Endothelial cell of umbilical vein (primary cell): ENCODE data around the gene SLC12A3. TPM values are rescaled to one million over a fixed set of nuclear protein-coding genes. Genes with fewer than 3 reads are reported as not detected.

Experiments
- BruUV-seq: library from RNA; stranded (reverse); fragments of 400-500 nt; replicated peaks from 2 replicates; lab custom pipeline; 2021; lab: Mats Ljungman, UMichigan
- CTCF ChIA-PET: fragments of 300-600, 350-600 bp; sonication (Branson Sonifier 250); formaldehyde crosslinking; loops from one replicate; lab custom pipeline; 2021; ENCODE audit warnings: antibody characterized with exemption, inconsistent platforms; lab: Charles Lee
- POLR2A ChIA-PET: fragments of 300-600, 350-600 bp; sonication (Branson Sonifier 250); formaldehyde crosslinking; loops from one replicate; lab custom pipeline; 2021; ENCODE audit warnings: antibody characterized with exemption, inconsistent platforms; lab: Charles Lee
- DNase-seq: peaks from one replicate; pipeline ENCODE4 v3.0.0-alpha.2; 2011; ENCODE audit warnings: low read depth, low spot score
- FAIRE-seq: peaks from 2 replicates; lab custom pipeline; 2011; peaks lifted over from hg19 to GRCh38; lab: Jason Lieb, UNC
- H2AFZ ChIP-seq: 2 replicates; pipeline ENCODE4 v1.6.0; 2012; ENCODE audit warnings: low read depth, low read length, control low read depth, inconsistent platforms
- H3K27ac ChIP-seq: 2 replicates; pipeline ENCODE4 v1.5.1; 2011; ENCODE audit warnings: low read depth, mild to moderate bottlenecking, control low read depth, low read length, moderate library complexity; ENCODE audit not compliant: insufficient read depth
- H3K27me3 ChIP-seq, 2 experiments: 2 replicates each; pipeline versions ENCODE4 v1.6.0 to v1.6.1; 2011; ENCODE audit warnings: low read length in 2 of 2, mixed read lengths in 1 of 2; ENCODE audit not compliant: control insufficient read depth in 2 of 2, insufficient read depth in 2 of 2
- H3K36me3 ChIP-seq, 2 experiments: 2 replicates in 1 of 2; 3 replicates in 1 of 2; pipeline ENCODE4 v1.5.1; 2011; ENCODE audit warnings: low read length in 2 of 2, mild to moderate bottlenecking in 1 of 2, moderate library complexity in 1 of 2; ENCODE audit not compliant: control insufficient read depth in 2 of 2, insufficient read depth in 2 of 2; ENCODE audit errors: extremely low read depth in 1 of 2
- H3K4me1 ChIP-seq: 3 replicates; pipeline ENCODE4 v1.5.1; 2011; ENCODE audit warnings: mild to moderate bottlenecking, low read length; ENCODE audit not compliant: control insufficient read depth, insufficient read depth; ENCODE audit errors: extremely low read depth
- H3K4me2 ChIP-seq: 2 replicates; pipeline ENCODE4 v1.6.1; 2011; ENCODE audit warnings: low read length, control low read depth, mixed read lengths; ENCODE audit not compliant: insufficient read depth
- H3K4me3 ChIP-seq, 3 experiments: fragments of 200-600 bp in 1 of 3; sonication (generic), shearing (Covaris generic) in 1 of 3; replicated peaks in 1 of 3; 2 replicates each; pipeline ENCODE4 v1.5.1; 2011 to 2016; ENCODE audit warnings: control low read depth in 3 of 3, low read length in 3 of 3, mild to moderate bottlenecking in 2 of 3, inconsistent platforms in 1 of 3, low read depth in 1 of 3, moderate library complexity in 1 of 3; ENCODE audit not compliant: insufficient read depth in 1 of 3
- H3K79me2 ChIP-seq: 2 replicates; pipeline ENCODE4 v1.6.0; 2012; ENCODE audit warnings: low read length, inconsistent platforms; ENCODE audit not compliant: control insufficient read depth, insufficient read depth
- H3K9ac ChIP-seq: replicated peaks from 2 replicates; pipeline ENCODE3; 2011; ENCODE audit warnings: low read length, control low read depth; ENCODE audit not compliant: insufficient read depth; ENCODE audit errors: extremely low read depth
- H3K9me1 ChIP-seq: replicated peaks from 3 replicates; pipeline ENCODE4 v1.6.0; 2011; ENCODE audit warnings: mild to moderate bottlenecking, low read length; ENCODE audit not compliant: control insufficient read depth, insufficient read depth; ENCODE audit errors: extremely low read depth
- H3K9me3 ChIP-seq: replicated peaks from 2 replicates; pipeline ENCODE4 v1.5.1; 2012; ENCODE audit warnings: low read length, inconsistent platforms; ENCODE audit not compliant: control insufficient read depth, insufficient read depth
- H4K20me1 ChIP-seq: replicated peaks from 2 replicates; pipeline ENCODE3; 2011; ENCODE audit warnings: mild to moderate bottlenecking, low read length; ENCODE audit not compliant: control insufficient read depth, insufficient read depth; ENCODE audit errors: extremely low read depth
- EZH2 ChIP-seq: IDR thresholded peaks from 2 replicates; pipeline ENCODE4 v1.6.1; 2012; ENCODE audit warnings: borderline replicate concordance, low read depth, mild to moderate bottlenecking, moderate library complexity, low read length, inconsistent platforms; ENCODE audit not compliant: severe bottlenecking
- FOS ChIP-seq: IDR thresholded peaks from 2 replicates; pipeline ENCODE4 v1.6.1; 2011; ENCODE audit warnings: mild to moderate bottlenecking, low read length, moderate library complexity, borderline replicate concordance; ENCODE audit not compliant: insufficient read depth
- GATA2 ChIP-seq: IDR thresholded peaks from 2 replicates; pipeline ENCODE4 v1.7.0; 2011; ENCODE audit warnings: low read depth, mild to moderate bottlenecking, moderate library complexity, mixed read lengths, low read length; ENCODE audit not compliant: insufficient read length, insufficient read depth
- JUN ChIP-seq: IDR thresholded peaks from 2 replicates; pipeline ENCODE4 v1.6.1; 2011; ENCODE audit warnings: borderline replicate concordance, low read depth; ENCODE audit not compliant: insufficient read length, insufficient read depth
- MYC ChIP-seq: IDR thresholded peaks from one replicate; pipeline ENCODE4 v1.6.1; 2011; ENCODE audit warnings: mild to moderate bottlenecking, low read depth, low read length
- POLR2A ChIP-seq: IDR thresholded peaks from 2 replicates; pipeline ENCODE4 v1.6.1; 2012; ENCODE audit warnings: low read depth, mild to moderate bottlenecking, control low read depth, low read length
- POLR2AphosphoS5 ChIP-seq: IDR thresholded peaks from 2 replicates; pipeline ENCODE4 v1.6.1; 2012; ENCODE audit warnings: low read depth, mild to moderate bottlenecking, control low read depth, low read length, moderate library complexity; ENCODE audit not compliant: insufficient read depth
- dilution Hi-C: fragments of 300-500 bp; cut with MboI; formaldehyde crosslinking; loops from one replicate; pipeline ENCODE4 v1.15.0; 2019; ENCODE audit warnings: low sequenced_read_pairs; ENCODE audit not compliant: extremely low pct_ligation_motif_present
- intact Hi-C: fragments of 100-400 bp; cut with micrococcal nuclease; formaldehyde crosslinking; loops from one replicate; pipeline ENCODE4 v1.10.0; 2022
- polyA plus RNA-seq, 4 experiments: library from polyadenylated mRNA; depleted of rRNA in 3 of 4; stranded (reverse) in 3 of 4; unstranded in 1 of 4; fragments of >200 nt; gene quantifications; 2 replicates each; pipeline versions ENCODE4 v1.2.1 to v1.2.3, GENCODE V29; 2011 to 2012; ENCODE audit warnings: missing spikeins in 1 of 4
- total RNA-seq: library from RNA; stranded (reverse); gene quantifications from 2 replicates; pipeline ENCODE4 v1.2.3, GENCODE V29; 2021
- TF ChIP-seq, protein P1 (sequence below): IDR thresholded peaks from 2 replicates; pipeline ENCODE4 v1.6.1; 2011; ENCODE audit not compliant: insufficient read depth, insufficient read length
- TF ChIP-seq, protein P2 (sequence below), 2 donors: IDR thresholded peaks; 1 replicate in 1 of 2; 2 replicates in 1 of 2; pipeline ENCODE4 v1.5.1; 2011; ENCODE audit warnings: low read length in 2 of 2, mild to moderate bottlenecking in 2 of 2, moderate library complexity in 2 of 2, control low read depth in 1 of 2, inconsistent platforms in 1 of 2, low read depth in 1 of 2; ENCODE audit not compliant: insufficient read depth in 1 of 2; ENCODE audit errors: extremely low read depth in 1 of 2

Gene SLC12A3
- total and polyA plus RNA-seq, 2 donors (not counting 3 experiments of a cell fraction or from before 2014, with no cell fraction given), result not detected

DNA sequence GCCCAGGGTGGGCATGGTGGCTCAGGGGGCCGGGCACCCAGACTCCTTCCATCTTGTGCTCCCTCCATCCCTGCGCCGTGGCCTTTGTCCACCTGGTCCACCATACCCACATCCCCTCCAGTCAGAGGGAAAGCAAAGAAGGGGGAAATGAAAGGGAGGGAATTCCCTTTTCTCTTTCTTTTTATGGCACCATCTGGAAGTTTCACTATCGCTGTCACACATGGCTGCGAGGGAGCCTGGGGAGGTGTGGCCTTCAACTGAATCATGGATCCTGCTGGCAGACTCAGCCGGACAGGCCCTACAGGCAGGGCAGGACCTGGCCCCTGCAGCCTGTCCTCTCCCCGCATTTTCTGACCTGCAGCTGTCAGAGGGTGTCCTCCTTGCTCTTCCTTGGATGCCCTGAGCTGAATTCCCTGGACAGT is 6.2 kb downstream of the SLC12A3 start:
- Histone ChIP-seq H3K4me2 (no peak overlapping the region), H3K9me1 (no peaks in the 10 kb centered on the region), H3K4me3 (no peak overlapping the region), H3K27me3 (no peaks in the 10 kb centered on the region), H3K4me1 (no peaks in the 10 kb centered on the region), H3K9ac (no peak overlapping the region), H2AFZ (no peak overlapping the region), H3K36me3 (no peaks in the 10 kb centered on the region), H3K79me2 (no peaks in the 10 kb centered on the region), H4K20me1 (no peaks in the 10 kb centered on the region), H3K9me3 (no peaks in the 10 kb centered on the region), H3K27ac (no peak overlapping the region)
- TF ChIP-seq GATA2 (no peak), MYC (no peak), JUN (no peak), FOS (no peak), POLR2A (no peak), EZH2 (no peak), POLR2AphosphoS5 (no peak)
- TF ChIP-seq, protein P1, sequence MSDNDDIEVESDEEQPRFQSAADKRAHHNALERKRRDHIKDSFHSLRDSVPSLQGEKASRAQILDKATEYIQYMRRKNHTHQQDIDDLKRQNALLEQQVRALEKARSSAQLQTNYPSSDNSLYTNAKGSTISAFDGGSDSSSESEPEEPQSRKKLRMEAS, result no peak
- TF ChIP-seq, protein P2, sequence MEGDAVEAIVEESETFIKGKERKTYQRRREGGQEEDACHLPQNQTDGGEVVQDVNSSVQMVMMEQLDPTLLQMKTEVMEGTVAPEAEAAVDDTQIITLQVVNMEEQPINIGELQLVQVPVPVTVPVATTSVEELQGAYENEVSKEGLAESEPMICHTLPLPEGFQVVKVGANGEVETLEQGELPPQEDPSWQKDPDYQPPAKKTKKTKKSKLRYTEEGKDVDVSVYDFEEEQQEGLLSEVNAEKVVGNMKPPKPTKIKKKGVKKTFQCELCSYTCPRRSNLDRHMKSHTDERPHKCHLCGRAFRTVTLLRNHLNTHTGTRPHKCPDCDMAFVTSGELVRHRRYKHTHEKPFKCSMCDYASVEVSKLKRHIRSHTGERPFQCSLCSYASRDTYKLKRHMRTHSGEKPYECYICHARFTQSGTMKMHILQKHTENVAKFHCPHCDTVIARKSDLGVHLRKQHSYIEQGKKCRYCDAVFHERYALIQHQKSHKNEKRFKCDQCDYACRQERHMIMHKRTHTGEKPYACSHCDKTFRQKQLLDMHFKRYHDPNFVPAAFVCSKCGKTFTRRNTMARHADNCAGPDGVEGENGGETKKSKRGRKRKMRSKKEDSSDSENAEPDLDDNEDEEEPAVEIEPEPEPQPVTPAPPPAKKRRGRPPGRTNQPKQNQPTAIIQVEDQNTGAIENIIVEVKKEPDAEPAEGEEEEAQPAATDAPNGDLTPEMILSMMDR (IDR thresholded peaks at IDR 0.05; ENCODE audit: extremely low read depth in 1 of 2, insufficient read depth in 1 of 2, low read depth in 1 of 2, low read length in 2 of 2), result no peak
- CTCF ChIA-PET, result interaction anchor here (0.6 to 1.0 kb wide), 3 partner anchors 40 to 80 kb away, joined by 3 read pairs; no protein-coding TSS in a partner anchor
- POLR2A ChIA-PET, result no interaction called here
- intact Hi-C loops, result no loop called here
- no TSS peak for BruUV-seq
- no peak for DNase-seq
- dilution Hi-C loops, result no loop called here
- FAIRE-seq, result no peak
